Measurements from ENCODE around the gene CLDN2.
A peak's percentile ranks its signal among the peaks of the same experiment; 100 is the strongest.
"Not testable (repeated sequence)": the region's sequence is repeated elsewhere in the genome, so short reads cannot be mapped to it uniquely, and the experiment has no call there.

Gene CLDN2, protein sequence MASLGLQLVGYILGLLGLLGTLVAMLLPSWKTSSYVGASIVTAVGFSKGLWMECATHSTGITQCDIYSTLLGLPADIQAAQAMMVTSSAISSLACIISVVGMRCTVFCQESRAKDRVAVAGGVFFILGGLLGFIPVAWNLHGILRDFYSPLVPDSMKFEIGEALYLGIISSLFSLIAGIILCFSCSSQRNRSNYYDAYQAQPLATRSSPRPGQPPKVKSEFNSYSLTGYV

GRCh38 chrX:106919932-106920452 lies at the start of gene CLDN2:
TSS of gene CLDN2 (plus strand) at chrX:106920402. CDS start at chrX:106928229, 7,827 bp downstream.
- no peak for DNase-seq
- TF ChIP-seq POLR2A (IDR thresholded peaks at IDR 0.05; ENCODE audit: low read length): no peak
- no peak for TF ChIP-seq GATA1 (IDR thresholded peaks at IDR 0.05; ENCODE audit: low read depth, low read length)

DNA sequence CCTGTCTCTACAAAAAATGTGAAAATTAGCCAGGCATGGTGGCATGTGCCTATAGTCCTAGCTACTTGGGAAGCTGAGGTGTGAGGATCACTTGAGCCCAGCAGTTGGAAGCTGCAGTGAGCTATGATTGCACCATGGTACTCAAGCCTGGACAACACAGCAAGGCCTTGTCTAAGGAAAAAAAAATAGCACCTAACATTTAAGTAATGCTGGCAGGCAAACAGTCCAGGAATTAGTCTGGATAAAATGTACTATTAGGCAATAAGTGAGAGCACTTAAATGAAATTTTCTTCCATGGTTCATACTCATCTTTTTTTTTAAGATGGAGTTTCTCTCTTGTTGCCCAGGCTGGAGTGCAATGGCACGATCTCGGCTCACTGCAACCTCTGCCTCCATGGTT lies 47.4 kb upstream of the CLDN2 start:
- DNase-seq: not testable (repeated sequence)

GRCh38 chrX:106874075-106874474 lies 46.1 kb upstream of the CLDN2 start:
- TF ChIP-seq GATA1 (IDR thresholded peaks at IDR 0.05; ENCODE audit: low read depth, low read length) (no peak), POLR2A (IDR thresholded peaks at IDR 0.05; ENCODE audit: low read length) (no peak)
- DNase-seq: peak; percentile 12 to 48

- TF ChIP-seq POLR2A (IDR thresholded peaks at IDR 0.05; ENCODE audit: low read length) (no peak), GATA1 (IDR thresholded peaks at IDR 0.05; ENCODE audit: low read depth, low read length) (no peak)
- no peak for DNase-seq
Measured at GRCh38 chrX:106875151-106875550, 45.1 kb upstream of the CLDN2 start.

GRCh38 chrX:106889468-106889867 lies 30.7 kb upstream of the CLDN2 start:
- no peak for DNase-seq
- TF ChIP-seq GATA1 (IDR thresholded peaks at IDR 0.05; ENCODE audit: low read depth, low read length) (no peak), POLR2A (IDR thresholded peaks at IDR 0.05; ENCODE audit: low read length) (no peak)

GRCh38 chrX:106891762-106892460 lies 28.3 kb upstream of the CLDN2 start:
- DNase-seq: no peak
- no peak for TF ChIP-seq GATA1 (IDR thresholded peaks at IDR 0.05; ENCODE audit: low read depth, low read length)
- TF ChIP-seq POLR2A (IDR thresholded peaks at IDR 0.05; ENCODE audit: low read length): no peak

DNA sequence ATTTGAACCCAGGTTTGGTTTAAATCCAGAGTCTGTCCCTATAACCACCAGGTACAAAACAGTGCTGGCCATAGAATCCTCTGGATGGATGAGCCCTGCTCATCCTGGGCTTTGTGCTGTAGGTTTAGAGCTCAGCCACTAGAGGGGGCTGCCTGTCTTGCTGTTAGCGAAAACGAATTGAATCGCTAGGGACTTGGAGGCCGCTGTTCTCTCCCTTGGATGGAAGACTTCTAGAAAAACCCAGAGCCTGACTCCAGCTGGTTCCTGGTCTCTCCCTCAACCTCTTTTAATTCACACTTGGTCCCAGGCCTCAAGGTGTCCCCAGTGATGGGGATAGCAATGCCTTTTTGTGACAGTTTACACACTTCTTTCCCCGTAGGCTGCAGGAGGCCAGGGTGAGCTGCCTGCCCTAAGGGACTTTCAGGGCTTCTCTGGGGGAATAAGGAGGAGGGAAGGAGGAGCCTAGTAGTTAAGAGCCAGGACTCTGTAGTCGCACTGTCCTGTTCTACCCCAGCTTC lies 25.8 kb upstream of the CLDN2 start:
- peak; percentile 40 to 59 for DNase-seq
- TF ChIP-seq POLR2A (IDR thresholded peaks at IDR 0.05; ENCODE audit: low read length): no peak
- TF ChIP-seq GATA1 (IDR thresholded peaks at IDR 0.05; ENCODE audit: low read depth, low read length): no peak

DNA sequence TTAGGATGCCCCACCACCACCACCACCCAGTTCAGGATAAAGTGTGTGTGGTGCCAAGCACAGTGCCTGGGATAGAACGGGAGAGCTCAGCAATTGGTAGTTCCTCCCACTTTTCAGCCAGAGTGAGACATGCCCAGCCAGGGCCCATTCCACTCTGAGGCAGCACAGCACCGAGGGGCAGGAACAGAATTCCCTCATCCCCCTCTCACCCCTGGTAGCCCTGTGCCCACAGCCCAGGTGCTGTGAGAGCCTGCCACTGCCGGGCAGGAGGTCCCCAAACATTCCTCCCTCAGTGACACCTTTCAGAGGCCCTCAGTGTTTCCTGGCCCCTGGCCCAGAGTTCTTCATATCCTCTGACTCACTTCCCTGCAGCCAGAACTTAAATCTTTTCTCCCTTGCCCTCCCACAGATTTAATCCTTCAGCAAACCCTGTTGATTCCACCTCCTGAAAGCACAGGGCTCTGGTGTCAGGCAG lies 25.2 kb upstream of the CLDN2 start:
- TF ChIP-seq GATA1 (IDR thresholded peaks at IDR 0.05; ENCODE audit: low read depth, low read length) (no peak), POLR2A (IDR thresholded peaks at IDR 0.05; ENCODE audit: low read length) (no peak)
- peak in 1 of 2 experiments; percentile 0 for DNase-seq

DNA sequence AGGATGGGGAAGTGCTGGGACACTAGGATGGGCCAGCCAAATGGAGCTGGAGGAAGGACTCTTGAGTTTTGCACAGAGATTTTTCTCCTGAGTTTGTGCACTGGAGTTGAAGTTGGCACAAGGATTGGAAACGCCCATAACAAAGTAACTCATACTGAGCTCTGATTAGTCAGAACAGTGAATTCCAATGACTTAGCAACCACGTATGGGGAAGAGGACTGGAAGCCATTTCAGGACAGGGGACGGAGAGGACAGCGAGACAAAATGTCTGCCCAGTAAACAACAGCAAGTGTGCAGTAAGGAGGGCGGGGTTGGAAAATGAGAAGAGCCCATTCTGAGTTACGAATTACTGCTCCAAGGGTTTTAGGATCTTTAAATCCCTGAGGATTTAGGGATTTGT lies 22.9 kb upstream of the CLDN2 start:
- DNase-seq: no peak
- no peak for TF ChIP-seq POLR2A (IDR thresholded peaks at IDR 0.05; ENCODE audit: low read length)
- no peak for TF ChIP-seq GATA1 (IDR thresholded peaks at IDR 0.05; ENCODE audit: low read depth, low read length)

GRCh38 chrX:106898462-106898861 lies 21.7 kb upstream of the CLDN2 start:
- peak; percentile 10 to 32 for DNase-seq
- no peak for TF ChIP-seq GATA1 (IDR thresholded peaks at IDR 0.05; ENCODE audit: low read depth, low read length)
- no peak for TF ChIP-seq POLR2A (IDR thresholded peaks at IDR 0.05; ENCODE audit: low read length)

DNA sequence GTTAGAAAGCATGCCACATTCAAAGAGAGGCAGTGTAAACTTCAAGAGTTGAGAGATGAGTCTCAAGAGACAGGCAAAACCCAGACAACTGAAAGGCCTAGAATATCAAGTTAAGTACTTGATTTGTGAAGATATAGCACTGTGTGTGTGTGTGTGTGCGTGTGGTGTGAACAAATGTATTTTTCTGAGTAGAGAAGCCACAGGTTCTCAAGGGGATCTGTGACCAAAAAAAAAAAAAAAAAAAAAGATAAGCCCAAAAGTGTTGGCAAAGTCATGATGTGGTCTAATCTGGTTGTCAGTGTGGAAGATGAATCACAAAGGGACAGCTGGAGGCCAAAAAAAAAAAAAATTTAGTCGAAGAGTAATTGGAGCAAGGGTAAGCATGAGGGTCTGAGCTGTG lies 20.9 kb upstream of the CLDN2 start:
- TF ChIP-seq GATA1 (IDR thresholded peaks at IDR 0.05; ENCODE audit: low read depth, low read length) (no peak), POLR2A (IDR thresholded peaks at IDR 0.05; ENCODE audit: low read length) (no peak)
- no peak for DNase-seq

GRCh38 chrX:106899841-106900240 lies 20.4 kb upstream of the CLDN2 start:
- no peak for TF ChIP-seq POLR2A (IDR thresholded peaks at IDR 0.05; ENCODE audit: low read length)
- DNase-seq: no peak

GRCh38 chrX:106901341-106901740 lies 18.9 kb upstream of the CLDN2 start:
- no peak for DNase-seq
- no peak for TF ChIP-seq GATA1 (IDR thresholded peaks at IDR 0.05; ENCODE audit: low read depth, low read length)
- no peak for TF ChIP-seq POLR2A (IDR thresholded peaks at IDR 0.05; ENCODE audit: low read length)

GRCh38 chrX:106901781-106902219 lies 18.4 kb upstream of the CLDN2 start:
- no peak for DNase-seq
- TF ChIP-seq POLR2A (IDR thresholded peaks at IDR 0.05; ENCODE audit: low read length): no peak
- TF ChIP-seq GATA1 (IDR thresholded peaks at IDR 0.05; ENCODE audit: low read depth, low read length): no peak

GRCh38 chrX:106902684-106903083 lies 17.5 kb upstream of the CLDN2 start:
- DNase-seq: no peak
- no peak for TF ChIP-seq GATA1 (IDR thresholded peaks at IDR 0.05; ENCODE audit: low read depth, low read length)
- no peak for TF ChIP-seq POLR2A (IDR thresholded peaks at IDR 0.05; ENCODE audit: low read length)

Data from erythroblast (primary cell).